ENCODE results near the gene SLC39A2. TPM values are rescaled to one million over a fixed set of nuclear protein-coding genes. Genes with fewer than 3 reads are reported as not detected.

SLC39A2 gene
- total and polyA plus RNA-seq, 2 donors (not counting 3 experiments of a cell fraction or from before 2014, with no cell fraction given), result 0.06 TPM; not detected in 1

- intact Hi-C loops (cut with micrococcal nuclease), result loop anchor here (2.0 kb wide), 1 partner anchor 19 kb away; no protein-coding TSS in a partner anchor
These were observed 9.1 kb upstream of the SLC39A2 start, which contains the start of gene METTL17 for GRCh38 chr14:20989787-20990600. Gene METTL17 (plus strand): TSS chr14:20989980. CDS start chr14:20990003, 23 bp downstream.

More at GRCh38 chr14:20989787-20990600, 9.1 kb upstream of the SLC39A2 start, which contains the start of gene METTL17:
- DNase-seq (ENCODE audit: low read depth, low spot score) (peak; percentile 94), FAIRE-seq (peak; percentile 95)
- no peaks in the 10 kb centered on the region for H3K27me3 ChIP-seq (ENCODE audit: control insufficient read depth in 2 of 2, insufficient read depth in 2 of 2, low read length in 2 of 2)
- H3K36me3 ChIP-seq (ENCODE audit: control insufficient read depth in 2 of 2, extremely low read depth in 1 of 2, insufficient read depth in 2 of 2, low read length in 2 of 2), result peaks cover 4 to 6% of the 10 kb centered on the region in 2 experiments
- peaks cover 19% of the 10 kb centered on the region for H3K79me2 ChIP-seq (ENCODE audit: control insufficient read depth, insufficient read depth, low read length)
- peak within 1 kb of the TSS; percentile 92 for H3K4me2 ChIP-seq (ENCODE audit: insufficient read depth, low read length)
- dilution Hi-C loops (cut with MboI; ENCODE audit: extremely low pct_ligation_motif_present, low sequenced_read_pairs), result no loop called here
- no peaks in the 10 kb centered on the region for H3K9me3 ChIP-seq (replicated peaks; ENCODE audit: control insufficient read depth, insufficient read depth, low read length)
- peak within 1 kb of the TSS; percentile 73 to 97 (median 96) for H3K4me3 ChIP-seq (replicated peaks in 1 of 3; ENCODE audit: insufficient read depth in 1 of 3, low read depth in 1 of 3, low read length in 3 of 3)
- peak within 1 kb of the TSS; percentile 99 for H2AFZ ChIP-seq (ENCODE audit: low read depth, low read length)
- H4K20me1 ChIP-seq (replicated peaks; ENCODE audit: control insufficient read depth, extremely low read depth, insufficient read depth, low read length), result no peaks in the 10 kb centered on the region
- TF ChIP-seq JUN (IDR thresholded peaks at IDR 0.05; ENCODE audit: borderline replicate concordance, insufficient read depth, insufficient read length, low read depth) (no peak), EZH2 (IDR thresholded peaks at IDR 0.05; ENCODE audit: borderline replicate concordance, low read depth, low read length, severe bottlenecking) (no peak), GATA2 (IDR thresholded peaks at IDR 0.05; ENCODE audit: insufficient read depth, insufficient read length, low read depth, low read length) (no peak), CTCF (IDR thresholded peaks at IDR 0.05; ENCODE audit: extremely low read depth in 1 of 2, insufficient read depth in 1 of 2, low read depth in 1 of 2, low read length in 2 of 2) (peak; percentile 29 to 40), POLR2A (IDR thresholded peaks at IDR 0.05; ENCODE audit: low read depth, low read length) (peak; percentile 43), MYC (IDR thresholded peaks at IDR 0.05; ENCODE audit: low read depth, low read length) (no peak), FOS (IDR thresholded peaks at IDR 0.05; ENCODE audit: borderline replicate concordance, insufficient read depth, low read length) (no peak), POLR2AphosphoS5 (IDR thresholded peaks at IDR 0.05; ENCODE audit: insufficient read depth, low read depth, low read length) (peak; percentile 57), MAX (IDR thresholded peaks at IDR 0.05; ENCODE audit: insufficient read depth, insufficient read length) (peak; percentile 65)
- H3K9me1 ChIP-seq (replicated peaks; ENCODE audit: control insufficient read depth, extremely low read depth, insufficient read depth, low read length), result no peaks in the 10 kb centered on the region
- peak within 1 kb of the TSS; percentile 83 for H3K9ac ChIP-seq (replicated peaks; ENCODE audit: extremely low read depth, insufficient read depth, low read length)
- ChIA-PET POLR2A (no interaction called here), CTCF (interaction anchor here (3.8 kb wide), 1 partner anchor 18 kb away, joined by 34 read pairs; no protein-coding TSS in a partner anchor)
- BruUV-seq (replicated peaks), result TSS peak; percentile 65
- peaks cover 21% of the 10 kb centered on the region for H3K4me1 ChIP-seq (ENCODE audit: control insufficient read depth, extremely low read depth, insufficient read depth, low read length)
- peak within 1 kb of the TSS; percentile 58 for H3K27ac ChIP-seq (ENCODE audit: insufficient read depth, low read depth, low read length)
